Measurements from ENCODE around the gene CCDC73. TPM values are rescaled to one million over a fixed set of nuclear protein-coding genes. Genes with fewer than 3 reads are reported as not detected.

The CCDC73 gene
- total and polyA plus RNA-seq, 10 of the 15 experiments (the other 5 are each of a cell fraction or from before 2014, with no cell fraction given), result 0.05 to 0.57 (median 0.14) TPM

GRCh38 chr11:32829157-32829679 is 34.8 kb upstream of the CCDC73 start (continued):
- TF ChIP-seq TCF7 (IDR thresholded peaks at IDR 0.05; ENCODE audit: borderline replicate concordance) (no peak), SRF (IDR thresholded peaks at IDR 0.05; ENCODE audit: low read depth in 2 of 2, low read length in 2 of 2) (no peak), ZNF592 (IDR thresholded peaks at IDR 0.05) (no peak), SIN3A (IDR thresholded peaks at IDR 0.05; ENCODE audit: low read depth, low read length) (no peak), E4F1 (IDR thresholded peaks at IDR 0.05; ENCODE audit: borderline replicate concordance, partially characterized antibody) (no peak), EP300 (IDR thresholded peaks at IDR 0.05; ENCODE audit: borderline replicate concordance in 1 of 2, control insufficient read depth in 1 of 2, low read depth in 2 of 2, low read length in 2 of 2) (no peak), MLLT1 (IDR thresholded peaks at IDR 0.05) (peak; percentile 83), NRF1 (conservative IDR thresholded peaks at IDR 0.05; ENCODE audit: low read depth, low read length) (no peak), ZBTB11 (CRISPR knock-in tag; IDR thresholded peaks at IDR 0.05) (no peak), PBX3 (IDR thresholded peaks at IDR 0.05; ENCODE audit: insufficient replicate concordance, low read depth, low read length) (no peak), LARP7 (IDR thresholded peaks at IDR 0.05) (no peak), YY1 (IDR thresholded peaks at IDR 0.05; ENCODE audit: low read depth, low read length) (no peak), TCF12 (IDR thresholded peaks at IDR 0.05; ENCODE audit: low read depth, low read length) (no peak)

Data from GM12878 (cell line).